Stimulated activated CD4-positive, alpha-beta T cell treated with anti-CD3 and anti-CD28 coated beads, TNF-alpha, amount 100 ng/mL, for 4 hours (primary cell): ENCODE measurements around the gene DTNA.
"Not testable (repeated sequence)": the region's sequence is repeated elsewhere in the genome, so short reads cannot be mapped to it uniquely, and the experiment has no call there.

Experiments
- DNase-seq, 3 experiments: peaks; one replicate each; pipeline ENCODE4 v3.0.0-alpha.2; 2020; ENCODE audit warnings: low read depth in 3 of 3

Gene DTNA

GRCh38 chr18:34723143-34723542 lies 13.0 kb downstream of the DTNA start:
- DNase-seq = no peak

DNA sequence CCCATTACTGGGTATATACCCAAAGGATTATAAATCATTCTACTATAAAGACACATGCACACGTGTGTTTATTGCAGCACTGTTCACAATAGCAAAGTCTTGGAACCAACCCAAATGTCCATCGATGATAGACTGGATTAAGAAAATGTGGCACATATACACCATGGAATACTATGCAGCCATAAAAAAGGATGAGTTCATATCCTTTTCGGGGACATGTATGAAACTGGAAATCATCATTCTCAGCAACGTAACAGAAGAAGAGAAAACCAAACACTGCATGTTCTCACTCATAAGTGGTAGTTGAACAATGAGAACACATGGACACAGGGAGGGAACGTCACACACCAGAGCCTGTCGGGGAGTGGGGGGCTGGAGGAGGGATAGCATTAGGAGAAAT lies 15.6 kb downstream of the DTNA start:
- DNase-seq = not testable (repeated sequence)

DNA sequence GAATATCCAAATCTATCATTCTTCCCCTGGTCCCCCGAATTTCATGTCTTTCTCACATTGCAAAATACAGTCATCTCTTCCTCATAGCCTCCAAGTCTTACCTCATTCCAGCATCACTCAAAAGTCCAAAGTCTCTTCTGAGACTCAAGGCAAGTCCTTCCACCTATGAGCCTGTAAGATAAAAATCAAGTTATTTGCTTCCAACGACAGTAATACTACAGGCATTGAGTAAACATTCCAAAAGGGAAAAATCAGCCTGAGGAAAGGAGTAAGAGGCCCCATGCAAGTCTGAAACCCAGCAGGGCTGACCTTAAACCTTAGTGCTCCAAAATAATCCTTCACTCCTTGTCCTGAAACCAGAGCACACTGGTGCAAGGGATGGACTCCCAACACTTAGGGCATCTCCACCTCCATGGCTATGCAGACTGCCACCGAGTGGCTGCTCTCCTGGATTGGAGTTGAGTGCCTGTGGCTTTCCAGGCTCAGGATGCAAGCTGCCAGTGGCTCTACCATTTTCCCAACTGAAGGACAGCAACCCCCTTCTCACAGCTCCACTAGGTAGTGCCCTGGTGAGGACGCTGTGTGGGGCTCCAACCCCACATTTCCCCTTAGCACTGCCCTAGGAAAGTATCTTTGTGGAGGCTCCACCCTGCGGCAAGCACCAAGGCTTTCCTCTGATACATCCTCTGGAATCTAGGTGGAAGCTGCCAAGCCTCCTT lies 16.3 kb downstream of the DTNA start:
- no peak for DNase-seq

GRCh38 chr18:34729264-34729663 lies 19.2 kb downstream of the DTNA start:
- no peak for DNase-seq

GRCh38 chr18:34729740-34730355 lies 19.8 kb downstream of the DTNA start:
- no peak for DNase-seq

GRCh38 chr18:34730774-34731173 lies 20.7 kb downstream of the DTNA start:
- DNase-seq = no peak

- DNase-seq = no peak
Observed at GRCh38 chr18:34734056-34734455, 24.0 kb downstream of the DTNA start.

- DNase-seq = not testable (repeated sequence)
Observed at GRCh38 chr18:34734526-34734925, 24.4 kb downstream of the DTNA start.

DNA sequence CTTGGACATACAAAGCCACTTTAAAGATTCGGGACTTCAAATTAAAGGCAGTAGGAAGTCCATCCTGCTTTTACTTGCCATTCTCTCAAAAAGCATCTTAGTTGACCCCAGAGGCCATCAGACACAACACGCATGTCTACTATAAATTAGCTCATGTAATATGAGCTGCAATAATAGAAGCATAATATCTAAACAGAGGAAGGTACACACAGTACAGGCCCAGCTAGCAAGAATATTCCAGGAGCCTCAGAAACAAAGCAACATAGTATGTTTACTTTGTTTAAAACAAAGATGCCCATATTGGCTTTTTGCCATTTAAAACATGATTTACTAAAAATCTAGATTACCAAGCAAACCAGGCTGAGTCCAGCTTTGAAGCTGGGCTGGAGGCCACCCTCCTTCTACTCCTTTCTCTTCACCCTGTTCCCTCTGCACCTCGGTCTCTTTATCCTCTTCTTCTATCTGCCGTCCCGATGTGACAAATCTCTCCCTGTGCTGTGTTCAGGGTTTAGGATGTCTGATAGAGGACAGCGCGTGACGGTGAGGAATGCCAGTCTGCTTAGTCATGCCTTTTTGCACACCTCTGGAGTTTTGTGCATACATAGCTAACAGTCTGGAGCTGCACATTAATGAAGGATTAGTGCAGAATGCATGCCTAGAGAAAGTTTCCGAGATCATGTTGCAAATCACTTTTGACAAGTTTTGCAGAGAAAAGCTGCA lies 28.2 kb downstream of the DTNA start:
- DNase-seq = no peak

- no peak for DNase-seq
Observed at GRCh38 chr18:34740101-34740500, 30.0 kb downstream of the DTNA start.

DNA sequence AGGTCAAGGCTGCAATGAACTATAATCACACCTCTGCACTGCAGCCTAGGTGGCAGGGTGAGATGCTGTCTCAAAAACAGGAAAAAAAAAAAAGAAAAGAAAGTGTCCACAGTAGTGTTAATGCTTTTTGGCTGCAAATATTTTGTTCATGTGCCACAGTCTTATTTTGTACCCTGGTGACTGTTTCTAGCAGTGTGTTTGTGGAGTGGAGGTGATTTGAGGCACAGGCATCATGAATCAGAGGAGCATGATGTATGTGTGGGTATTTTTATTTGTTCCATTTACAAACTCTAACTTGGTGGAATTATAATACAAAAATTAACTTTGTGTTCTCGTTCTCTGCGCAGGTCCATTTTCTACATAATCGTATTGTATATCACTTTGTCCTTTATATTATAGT lies 30.6 kb downstream of the DTNA start:
- no peak for DNase-seq

- DNase-seq = no peak
Observed at GRCh38 chr18:34741401-34741800, 31.3 kb downstream of the DTNA start.

DNA sequence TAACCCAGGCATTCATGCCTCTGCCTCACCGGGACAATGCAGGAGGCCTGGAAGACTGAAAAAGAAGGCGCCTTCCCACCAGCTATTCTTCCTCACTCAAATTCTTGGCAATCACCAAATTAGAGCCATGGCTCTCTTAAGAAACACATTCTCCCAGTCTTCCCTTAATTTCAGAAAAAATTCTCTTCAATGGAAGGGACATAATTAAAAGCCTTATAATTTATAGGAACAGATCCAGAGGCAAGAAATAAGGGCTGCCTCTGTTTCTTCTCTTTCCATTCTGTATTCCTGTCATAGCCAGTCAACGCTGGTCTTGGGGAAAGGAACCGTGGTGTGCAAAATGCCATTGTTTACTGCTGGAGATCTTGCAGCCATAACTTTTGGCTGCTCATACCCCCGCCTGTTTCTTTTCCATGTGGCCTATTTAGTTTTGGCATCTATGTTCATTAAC lies 32.8 kb downstream of the DTNA start:
- DNase-seq = no peak

DNA sequence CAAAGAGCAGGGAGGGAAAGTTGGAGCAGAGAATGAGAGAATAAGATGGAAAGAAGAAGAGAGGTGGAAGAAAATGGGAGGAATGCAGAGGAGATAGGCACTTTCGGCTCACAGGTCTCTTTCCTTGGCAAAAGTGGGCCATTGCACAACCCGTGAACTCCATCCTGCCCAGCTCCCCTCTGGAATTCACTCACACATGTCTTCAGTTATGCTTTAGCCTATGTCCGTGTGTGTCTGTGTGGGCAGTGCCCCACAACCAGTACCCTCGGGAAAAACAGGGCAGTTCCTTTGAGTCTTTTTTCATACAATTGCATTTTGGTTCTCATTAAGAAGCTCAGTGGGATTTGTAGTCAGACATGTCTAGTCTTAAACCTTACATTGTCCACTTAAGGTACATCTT lies 34.5 kb downstream of the DTNA start:
- no peak for DNase-seq

DNA sequence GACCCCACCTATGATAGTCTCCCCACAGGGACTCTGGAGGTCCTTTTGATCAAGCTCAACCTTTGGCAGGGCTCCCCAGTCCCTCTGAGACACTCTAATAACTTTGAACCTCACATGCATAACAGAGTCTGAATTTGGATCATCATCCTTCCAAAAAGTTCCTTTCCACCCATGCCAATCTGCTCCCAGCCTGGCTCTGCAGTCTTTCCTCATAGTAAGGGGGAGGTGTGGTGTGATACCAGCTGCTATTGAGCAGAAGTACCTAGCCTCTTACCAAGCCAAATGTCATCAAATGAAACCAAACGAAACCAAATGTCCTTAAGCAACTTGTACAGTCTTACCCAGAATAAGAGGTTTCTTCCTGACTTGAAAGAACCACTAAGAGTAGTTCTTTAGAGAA lies 36.5 kb downstream of the DTNA start:
- DNase-seq = no peak

DNA sequence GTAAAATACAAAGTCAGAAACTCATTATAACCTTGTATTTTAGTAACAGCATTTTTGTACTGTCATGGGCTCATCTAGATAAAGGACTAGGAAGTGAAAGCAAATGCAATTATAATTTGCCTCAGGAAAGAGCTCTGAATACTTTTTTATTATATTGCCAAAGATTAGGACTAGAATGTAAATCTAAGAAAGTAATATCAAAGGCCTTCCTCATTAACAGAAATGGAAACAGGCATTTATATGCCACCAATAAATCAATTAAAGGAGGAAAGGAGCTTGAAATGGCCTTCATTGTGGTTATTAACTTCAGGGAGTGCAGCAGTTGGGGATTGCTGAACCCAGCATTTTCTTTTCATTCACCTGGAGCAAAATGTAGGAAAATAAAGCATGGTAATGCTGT lies 39.6 kb downstream of the DTNA start:
- no peak for DNase-seq

DNA sequence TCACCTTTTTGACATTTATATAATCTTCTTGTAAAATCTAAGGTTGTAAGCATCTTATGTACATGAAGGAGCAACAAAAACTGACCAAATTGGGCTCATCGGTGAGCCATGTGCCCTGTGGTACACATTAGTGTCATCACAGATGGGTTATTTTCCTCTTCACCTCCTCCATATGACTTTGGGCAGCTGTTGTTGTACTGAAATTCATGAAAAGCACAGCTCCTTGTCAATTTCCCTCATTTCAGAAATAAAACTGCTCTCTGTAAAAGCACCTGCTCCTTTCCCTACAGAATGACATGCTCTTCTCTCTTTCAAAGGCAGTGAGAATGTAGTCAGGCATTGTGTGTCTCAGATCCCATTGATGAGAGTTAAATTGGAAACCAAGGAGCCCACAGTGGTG lies 42.0 kb downstream of the DTNA start:
- DNase-seq = no peak

DNA sequence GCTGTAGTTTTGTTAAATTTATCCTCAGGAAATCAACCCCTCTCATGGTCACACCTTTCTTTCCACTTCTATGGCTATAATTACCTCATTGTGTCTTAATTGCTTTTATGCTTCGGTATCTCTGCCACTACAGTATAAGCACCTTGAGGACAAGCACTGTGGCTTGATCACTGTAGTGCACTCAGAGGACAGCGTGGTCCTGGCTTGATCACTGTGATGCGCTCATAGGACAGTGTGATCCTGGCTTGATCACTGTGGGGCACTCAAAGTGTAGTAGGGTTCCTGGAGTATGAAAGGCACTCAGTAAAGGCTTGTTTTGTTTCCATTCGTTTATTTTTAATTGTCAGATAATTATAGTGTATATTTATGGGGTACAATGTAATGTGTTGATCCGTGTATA lies 44.2 kb downstream of the DTNA start:
- DNase-seq = no peak

DNA sequence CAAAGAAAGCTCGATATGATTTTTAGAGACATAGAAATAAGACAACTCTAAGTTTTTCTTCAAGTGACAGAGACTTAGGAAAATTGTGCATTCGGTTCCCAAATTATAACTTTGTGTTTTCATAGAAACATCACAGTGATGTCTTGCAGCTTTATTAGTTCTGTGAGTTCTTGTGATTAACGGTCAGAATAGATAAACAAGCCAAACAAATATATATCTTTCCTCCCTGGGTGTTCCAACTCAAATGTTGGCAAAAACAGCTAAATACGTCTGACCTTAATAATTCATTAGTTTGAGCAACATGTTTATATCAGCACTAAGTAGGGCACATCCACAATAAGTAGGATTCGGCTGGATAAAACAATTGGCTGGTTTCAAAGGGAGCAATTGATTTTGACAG lies 47.6 kb downstream of the DTNA start:
- no peak for DNase-seq

GRCh38 chr18:34758378-34758948 lies 48.4 kb downstream of the DTNA start:
- no peak for DNase-seq

- DNase-seq = no peak
Observed at GRCh38 chr18:34760444-34760843, 50.3 kb downstream of the DTNA start.

DNA sequence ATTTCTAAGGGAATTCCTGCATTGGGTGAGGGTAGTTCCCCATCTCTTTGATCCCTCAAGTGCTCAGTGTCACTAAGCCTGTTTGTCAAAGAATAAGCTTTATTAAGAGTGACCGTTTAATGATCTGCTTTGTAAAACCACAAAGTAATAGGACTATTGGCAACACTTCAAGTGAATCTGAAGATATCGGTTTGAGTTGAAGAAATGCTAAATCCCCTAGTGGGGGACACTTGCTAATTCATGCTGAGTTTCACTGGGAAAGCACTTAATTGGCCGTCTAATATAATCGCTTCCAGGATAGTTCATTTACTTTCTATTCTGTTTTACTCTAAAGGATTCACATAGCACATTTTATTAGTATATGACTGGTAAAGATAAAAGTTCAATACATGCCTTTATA lies 54.4 kb downstream of the DTNA start:
- no peak for DNase-seq

- DNase-seq = no peak
Observed at GRCh38 chr18:34767601-34768027, 57.5 kb downstream of the DTNA start.
